K562 (cell line): Measurements from ENCODE around the gene ARHGEF6. TPM values are rescaled to one million over a fixed set of nuclear protein-coding genes. Genes with fewer than 3 reads are reported as not detected.

ENCODE experiments used
- ATAC-seq: fragments of 200-7000 bp; cut with Tn5 transposase; 3 replicates; pipeline ENCODE4 v1.9.1; 2020; ENCODE audit warnings: moderate library complexity
- BruUV-seq: library from RNA; stranded (reverse); fragments of 400-500 nt; replicated peaks from 2 replicates; lab custom pipeline; 2021; lab: Mats Ljungman, UMichigan
- CTCF ChIA-PET: fragments of 300-600 bp; formaldehyde crosslinking; extraction: SDS; loops from one replicate; lab custom pipeline; 2021; ENCODE audit warnings: low intra/inter-chr PET ratio; lab: Yijun Ruan, JAX
- POLR2A ChIA-PET: fragments of 300-600, 350-650 bp; sonication (Branson Sonifier 250); formaldehyde crosslinking; extraction: SDS; loops from one replicate; lab custom pipeline; 2021; ENCODE audit warnings: antibody characterized with exemption, inconsistent platforms; lab: Yijun Ruan, JAX
- DNase-seq, 4 experiments: peaks; one replicate each; pipeline versions ENCODE4 v3.0.0 to v3.0.0-alpha.2; 2011 to 2018; ENCODE audit warnings: low spot score in 3 of 4, mixed read lengths in 3 of 4; ENCODE audit errors: extremely low read depth in 1 of 4
- FAIRE-seq: peaks from 2 replicates; lab custom pipeline; 2011; peaks lifted over from hg19 to GRCh38; lab: Jason Lieb, UNC
- H2AFZ ChIP-seq: 2 replicates; pipeline ENCODE4 v1.6.0; 2011; ENCODE audit warnings: low read depth, low read length, control low read depth, inconsistent platforms
- H3K27ac ChIP-seq: fragments of 200-600 bp; 3 replicates; pipeline ENCODE4 v1.8.0; 2011; ENCODE audit warnings: low read depth, mild to moderate bottlenecking, control low read depth, inconsistent platforms, low read length, moderate library complexity, mixed read lengths; ENCODE audit errors: extremely low read depth
- H3K27me3 ChIP-seq, 2 experiments: fragments of 300-600 bp in 1 of 2; 2 replicates in 1 of 2; 3 replicates in 1 of 2; pipeline versions ENCODE4 v1.6.0 to v1.8.0; 2011; ENCODE audit warnings: inconsistent platforms in 2 of 2, low read length in 2 of 2, mild to moderate bottlenecking in 1 of 2, mixed read lengths in 1 of 2, moderate library complexity in 1 of 2; ENCODE audit not compliant: control insufficient read depth in 2 of 2, insufficient read depth in 2 of 2
- H3K36me3 ChIP-seq: fragments of 300-600 bp; 3 replicates; pipeline ENCODE4 v1.8.0; 2011; ENCODE audit warnings: mild to moderate bottlenecking, low read length, inconsistent platforms; ENCODE audit not compliant: control insufficient read depth, insufficient read depth
- H3K4me1 ChIP-seq, 2 experiments: fragments of 200-600 bp in 1 of 2; replicated peaks in 1 of 2; 2 replicates in 1 of 2; 3 replicates in 1 of 2; pipeline versions ENCODE4 v1.5.1 to v1.8.0; 2011; ENCODE audit warnings: inconsistent platforms in 2 of 2, low read length in 2 of 2, mild to moderate bottlenecking in 1 of 2, mixed read lengths in 1 of 2, moderate library complexity in 1 of 2; ENCODE audit not compliant: control insufficient read depth in 2 of 2, insufficient read depth in 2 of 2
- H3K4me2 ChIP-seq: 2 replicates; pipeline ENCODE4 v1.6.1; 2011; ENCODE audit warnings: low read length, control low read depth, inconsistent platforms, mixed read lengths; ENCODE audit not compliant: insufficient read depth
- H3K4me3 ChIP-seq: fragments of 200-600 bp; sonication (generic), shearing (Covaris generic); 2 replicates; pipeline ENCODE4 v1.5.1; 2016; ENCODE audit warnings: control low read depth, inconsistent platforms
- H3K79me2 ChIP-seq: fragments of 200-600 bp; 3 replicates; pipeline ENCODE4 v1.8.0; 2011; ENCODE audit warnings: low read length, inconsistent platforms; ENCODE audit not compliant: control insufficient read depth, insufficient read depth
- H3K9ac ChIP-seq, 2 experiments: 2 replicates each; pipeline versions ENCODE4 v1.6.0 to v1.6.1; 2011; ENCODE audit warnings: low read depth in 2 of 2, low read length in 2 of 2, control low read depth in 1 of 2, inconsistent platforms in 1 of 2, mild to moderate bottlenecking in 1 of 2, mixed read lengths in 1 of 2; ENCODE audit not compliant: insufficient read depth in 1 of 2
- H3K9me1 ChIP-seq: one replicate; pipeline ENCODE4 v1.6.0; 2011; ENCODE audit warnings: inconsistent platforms, mild to moderate bottlenecking, low read length, moderate library complexity; ENCODE audit not compliant: control insufficient read depth, insufficient read depth
- H3K9me3 ChIP-seq: replicated peaks from 2 replicates; pipeline ENCODE4 v1.5.1; 2011; ENCODE audit warnings: low read depth, low read length, inconsistent platforms; ENCODE audit not compliant: control insufficient read depth, insufficient read depth
- H4K20me1 ChIP-seq: replicated peaks from 2 replicates; pipeline ENCODE4 v1.6.1; 2011; ENCODE audit warnings: low read length, inconsistent platforms, mixed read lengths; ENCODE audit not compliant: control insufficient read depth, insufficient read depth
- CTBP1 ChIP-seq: fragments of 450-650 bp; IDR thresholded peaks from 2 replicates; pipeline ENCODE4 v1.6.1; 2016; ENCODE audit warnings: borderline replicate concordance
- HEY1 ChIP-seq: fragments of 250-450 bp; sonication (Bioruptor Pico); IDR thresholded peaks from 2 replicates; pipeline ENCODE4 v1.5.0; 2020; ENCODE audit warnings: mild to moderate bottlenecking, moderate library complexity, borderline replicate concordance
- KDM5B ChIP-seq: fragments of 200-600 bp; sonication (generic); IDR thresholded peaks from 2 replicates; pipeline ENCODE4 v1.6.1; 2012; ENCODE audit warnings: low read depth, mild to moderate bottlenecking, moderate library complexity, low read length, control low read depth, inconsistent platforms; ENCODE audit not compliant: insufficient replicate concordance
- PHTF2 ChIP-seq: fragments of 250-450 bp; sonication (Bioruptor Pico); IDR thresholded peaks from 2 replicates; pipeline ENCODE4 v1.5.0; 2021; ENCODE audit warnings: mild to moderate bottlenecking
- SLC30A9 ChIP-seq: fragments of 250-450 bp; sonication (Bioruptor Pico); IDR thresholded peaks from 2 replicates; pipeline ENCODE4 v1.8.0; 2022; ENCODE audit warnings: mild to moderate bottlenecking, moderate library complexity
- SPI1 ChIP-seq: IDR thresholded peaks from 2 replicates; pipeline ENCODE4 v1.6.1; 2011; ENCODE audit warnings: low read depth, low read length, control low read depth, borderline replicate concordance
- TAF7 ChIP-seq: fragments of 450-650 bp; IDR thresholded peaks from 2 replicates; pipeline ENCODE4 v1.6.1; 2016; ENCODE audit warnings: missing genetic modification characterization, missing compliant biosample characterization
- XRCC4 ChIP-seq: IDR thresholded peaks from one replicate; pipeline ENCODE4 v1.6.1; 2011; ENCODE audit not compliant: insufficient read depth, insufficient read length; ENCODE audit errors: extremely low read depth
- ZC3H4 ChIP-seq: sonication (generic); formaldehyde crosslinking; IDR thresholded peaks from 2 replicates; pipeline ENCODE4 v1.9.0; 2021; ENCODE audit warnings: missing genetic modification reagents, borderline replicate concordance
- ZNF175 ChIP-seq: fragments of 200-800 bp; sonication (Bioruptor generic); IDR thresholded peaks from 2 replicates; pipeline ENCODE4 v1.6.1; 2016; ENCODE audit warnings: low read depth, mild to moderate bottlenecking, missing genetic modification characterization, missing compliant biosample characterization
- ZNF274 ChIP-seq: IDR thresholded peaks from 2 replicates; pipeline ENCODE4 v1.6.1; 2011; ENCODE audit warnings: low read depth, mild to moderate bottlenecking, low read length, moderate library complexity, borderline replicate concordance
- ZNF79 ChIP-seq: fragments of 250-450 bp; sonication (Bioruptor Pico); IDR thresholded peaks from 2 replicates; pipeline ENCODE4 v1.4.0; 2020; ENCODE audit warnings: low read depth, mild to moderate bottlenecking, moderate library complexity
- in situ Hi-C: fragments of 300-500 bp; cut with MboI; formaldehyde crosslinking; loops from 4 replicates; pipeline ENCODE4 v1.15.0; 2018; ENCODE audit warnings: inconsistent platforms, mixed read lengths
- intact Hi-C: fragments of 100-400 bp; cut with micrococcal nuclease; formaldehyde crosslinking; loops from 2 replicates; pipeline ENCODE4 v1.14.2; 2022
- polyA plus RNA-seq, 8 experiments: library from polyadenylated mRNA; depleted of rRNA in 4 of 8; stranded (reverse) in 5 of 8; unstranded in 3 of 8; fragments of >200 nt; fragmentation: Nextera tagmentation in 2 of 8; fragmentation: Illumina TruSeq in 1 of 8; extraction: Ambion mirVana in 2 of 8; extraction: Trizol in 1 of 8; gene quantifications; 2 replicates each; pipeline versions ENCODE4 v1.2.1 to v1.2.3, GENCODE V29; 2011 to 2014; ENCODE audit warnings: inconsistent platforms in 1 of 8, missing spikeins in 1 of 8
- total RNA-seq, 7 experiments: library from RNA; depleted of rRNA in 6 of 7; stranded (reverse); fragments of >200 nt in 6 of 7; fragmentation: Illumina TruSeq in 2 of 7; extraction: Trizol in 2 of 7; gene quantifications; 2 replicates each; pipeline versions ENCODE4 v1.2.1 to v1.2.3, GENCODE V29; 2011 to 2021; ENCODE audit warnings: low replicate concordance in 1 of 7
- TF ChIP-seq, protein P1 (sequence below): fragments of 250-450 bp; sonication (Bioruptor Pico); IDR thresholded peaks from 2 replicates; pipeline ENCODE4 v1.9.0; 2021; ENCODE audit warnings: mild to moderate bottlenecking
- TF ChIP-seq, protein P2 (sequence below), 2 experiments: fragments of 450-650 bp in 1 of 2; sonication (generic) in 1 of 2; formaldehyde crosslinking in 1 of 2; IDR thresholded peaks in 1 of 2; conservative IDR thresholded peaks in 1 of 2; 2 replicates each; pipeline versions ENCODE4 v1.6.1 to v1.8.1; 2016 to 2023; ENCODE audit warnings: mild to moderate bottlenecking in 2 of 2, moderate library complexity in 2 of 2, inconsistent platforms in 1 of 2, missing genetic modification reagents in 1 of 2
- TF ChIP-seq, protein P3 (sequence below), 2 experiments: fragments of 250-450 bp in 1 of 2; fragments of 450-650 bp in 1 of 2; sonication (Bioruptor Pico) in 1 of 2; IDR thresholded peaks; 2 replicates each; pipeline versions ENCODE4 v1.6.1 to v1.8.0; 2016 to 2021; ENCODE audit warnings: mild to moderate bottlenecking in 2 of 2, moderate library complexity in 2 of 2, missing compliant biosample characterization in 1 of 2, missing genetic modification characterization in 1 of 2
- TF ChIP-seq, protein P4 (sequence below): fragments of 250-450 bp; sonication (Bioruptor Pico); IDR thresholded peaks from 2 replicates; pipeline ENCODE4 v1.8.0; 2022; ENCODE audit warnings: inconsistent platforms
- TF ChIP-seq, protein P5 (sequence below): fragments of 250-450 bp; sonication (Bioruptor Pico); IDR thresholded peaks from 2 replicates; pipeline ENCODE4 v1.5.0; 2021

The ARHGEF6 gene
- total and polyA plus RNA-seq, 9 of the 15 experiments (the other 6 are each of a cell fraction or from before 2014, with no cell fraction given): 2.9 to 22.1 (median 13.3) TPM

DNA sequence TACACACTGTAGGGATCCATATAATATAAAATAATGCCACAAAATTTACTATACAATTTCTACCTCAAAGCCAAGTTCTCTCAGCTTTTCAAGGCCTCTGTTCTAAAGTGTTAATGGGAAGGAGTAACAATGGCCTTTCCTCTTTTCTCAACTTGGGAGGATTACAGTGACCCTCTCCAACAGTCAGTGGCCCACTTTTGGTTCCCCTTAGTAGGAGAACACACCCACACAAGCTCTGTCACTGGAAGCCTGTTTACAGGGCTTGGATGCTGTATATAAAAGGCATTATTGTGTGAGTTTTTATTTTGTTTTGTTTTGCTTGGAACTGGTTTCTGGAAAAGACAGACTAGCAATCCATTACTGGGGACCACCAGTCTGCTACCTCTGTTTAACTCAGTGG is 1.8 kb downstream of the ARHGEF6 start:
- no peaks in the 10 kb centered on the region for H4K20me1 ChIP-seq
- no peak overlapping the region for H3K4me3 ChIP-seq
- peak overlapping the region; percentile 74 for H2AFZ ChIP-seq
- DNase-seq (no peak), FAIRE-seq (no peak), ATAC-seq (peak; percentile 47; the same call in 2 of the 3 replicates)
- no peaks in the 10 kb centered on the region for H3K79me2 ChIP-seq
- H3K27me3 ChIP-seq: no peaks in the 10 kb centered on the region
- in situ Hi-C loops: no loop called here
- CTCF ChIA-PET: interaction anchor here (0.6 kb wide), 1 partner anchor 173 kb away, joined by 5 read pairs; no protein-coding TSS in a partner anchor
- POLR2A ChIA-PET: interaction anchor here (1.0 kb wide), 1 partner anchor 13 kb away, joined by 4 read pairs; no protein-coding TSS in a partner anchor
- peaks cover 0 to 15% of the 10 kb centered on the region in 2 experiments; a peak in 3 of 5 replicates for H3K4me1 ChIP-seq
- H3K9ac ChIP-seq: no peak overlapping the region
- peak overlapping the region; percentile 34; the same call in 1 of the 3 replicates for H3K27ac ChIP-seq
- no peak overlapping the region for H3K4me2 ChIP-seq
- no TSS peak for BruUV-seq
- H3K9me3 ChIP-seq: no peaks in the 10 kb centered on the region
- no peaks in the 10 kb centered on the region for H3K36me3 ChIP-seq
- H3K9me1 ChIP-seq: no peaks in the 10 kb centered on the region
- intact Hi-C loops: no loop called here
- TF ChIP-seq, protein P1, sequence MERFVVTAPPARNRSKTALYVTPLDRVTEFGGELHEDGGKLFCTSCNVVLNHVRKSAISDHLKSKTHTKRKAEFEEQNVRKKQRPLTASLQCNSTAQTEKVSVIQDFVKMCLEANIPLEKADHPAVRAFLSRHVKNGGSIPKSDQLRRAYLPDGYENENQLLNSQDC (CRISPR knock-in tag): no peak
- TF ChIP-seq, protein P2, sequence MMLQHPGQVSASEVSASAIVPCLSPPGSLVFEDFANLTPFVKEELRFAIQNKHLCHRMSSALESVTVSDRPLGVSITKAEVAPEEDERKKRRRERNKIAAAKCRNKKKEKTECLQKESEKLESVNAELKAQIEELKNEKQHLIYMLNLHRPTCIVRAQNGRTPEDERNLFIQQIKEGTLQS (IDR thresholded peaks at IDR 0.05): no peak
- TF ChIP-seq, protein P2 (CRISPR knock-in tag; conservative IDR thresholded peaks at IDR 0.05): no peak
- TF ChIP-seq, protein P3, sequence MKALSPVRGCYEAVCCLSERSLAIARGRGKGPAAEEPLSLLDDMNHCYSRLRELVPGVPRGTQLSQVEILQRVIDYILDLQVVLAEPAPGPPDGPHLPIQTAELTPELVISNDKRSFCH (CRISPR knock-in tag; IDR thresholded peaks at IDR 0.05): no peak
- TF ChIP-seq, protein P3 (tag; IDR thresholded peaks at IDR 0.05): no peak
- TF ChIP-seq XRCC4 (no peak), ZC3H4 (no peak), PHTF2 (CRISPR knock-in tag) (no peak), TAF7 (tag) (no peak), SPI1 (no peak), ZNF175 (CRISPR knock-in tag) (no peak), CTBP1 (no peak), ZNF79 (no peak), SLC30A9 (CRISPR knock-in tag) (no peak), ZNF274 (no peak), HEY1 (CRISPR knock-in tag) (no peak), KDM5B (no peak)
- TF ChIP-seq, protein P4, sequence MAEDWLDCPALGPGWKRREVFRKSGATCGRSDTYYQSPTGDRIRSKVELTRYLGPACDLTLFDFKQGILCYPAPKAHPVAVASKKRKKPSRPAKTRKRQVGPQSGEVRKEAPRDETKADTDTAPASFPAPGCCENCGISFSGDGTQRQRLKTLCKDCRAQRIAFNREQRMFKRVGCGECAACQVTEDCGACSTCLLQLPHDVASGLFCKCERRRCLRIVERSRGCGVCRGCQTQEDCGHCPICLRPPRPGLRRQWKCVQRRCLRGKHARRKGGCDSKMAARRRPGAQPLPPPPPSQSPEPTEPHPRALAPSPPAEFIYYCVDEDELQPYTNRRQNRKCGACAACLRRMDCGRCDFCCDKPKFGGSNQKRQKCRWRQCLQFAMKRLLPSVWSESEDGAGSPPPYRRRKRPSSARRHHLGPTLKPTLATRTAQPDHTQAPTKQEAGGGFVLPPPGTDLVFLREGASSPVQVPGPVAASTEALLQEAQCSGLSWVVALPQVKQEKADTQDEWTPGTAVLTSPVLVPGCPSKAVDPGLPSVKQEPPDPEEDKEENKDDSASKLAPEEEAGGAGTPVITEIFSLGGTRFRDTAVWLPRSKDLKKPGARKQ (CRISPR knock-in tag): no peak
- TF ChIP-seq, protein P5, sequence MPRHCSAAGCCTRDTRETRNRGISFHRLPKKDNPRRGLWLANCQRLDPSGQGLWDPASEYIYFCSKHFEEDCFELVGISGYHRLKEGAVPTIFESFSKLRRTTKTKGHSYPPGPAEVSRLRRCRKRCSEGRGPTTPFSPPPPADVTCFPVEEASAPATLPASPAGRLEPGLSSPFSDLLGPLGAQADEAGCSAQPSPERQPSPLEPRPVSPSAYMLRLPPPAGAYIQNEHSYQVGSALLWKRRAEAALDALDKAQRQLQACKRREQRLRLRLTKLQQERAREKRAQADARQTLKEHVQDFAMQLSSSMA (CRISPR knock-in tag): no peak
